Measurements from ENCODE around the gene ADCY3.
A peak's percentile ranks its signal among the peaks of the same experiment; 100 is the strongest.

Gene ADCY3

DNA sequence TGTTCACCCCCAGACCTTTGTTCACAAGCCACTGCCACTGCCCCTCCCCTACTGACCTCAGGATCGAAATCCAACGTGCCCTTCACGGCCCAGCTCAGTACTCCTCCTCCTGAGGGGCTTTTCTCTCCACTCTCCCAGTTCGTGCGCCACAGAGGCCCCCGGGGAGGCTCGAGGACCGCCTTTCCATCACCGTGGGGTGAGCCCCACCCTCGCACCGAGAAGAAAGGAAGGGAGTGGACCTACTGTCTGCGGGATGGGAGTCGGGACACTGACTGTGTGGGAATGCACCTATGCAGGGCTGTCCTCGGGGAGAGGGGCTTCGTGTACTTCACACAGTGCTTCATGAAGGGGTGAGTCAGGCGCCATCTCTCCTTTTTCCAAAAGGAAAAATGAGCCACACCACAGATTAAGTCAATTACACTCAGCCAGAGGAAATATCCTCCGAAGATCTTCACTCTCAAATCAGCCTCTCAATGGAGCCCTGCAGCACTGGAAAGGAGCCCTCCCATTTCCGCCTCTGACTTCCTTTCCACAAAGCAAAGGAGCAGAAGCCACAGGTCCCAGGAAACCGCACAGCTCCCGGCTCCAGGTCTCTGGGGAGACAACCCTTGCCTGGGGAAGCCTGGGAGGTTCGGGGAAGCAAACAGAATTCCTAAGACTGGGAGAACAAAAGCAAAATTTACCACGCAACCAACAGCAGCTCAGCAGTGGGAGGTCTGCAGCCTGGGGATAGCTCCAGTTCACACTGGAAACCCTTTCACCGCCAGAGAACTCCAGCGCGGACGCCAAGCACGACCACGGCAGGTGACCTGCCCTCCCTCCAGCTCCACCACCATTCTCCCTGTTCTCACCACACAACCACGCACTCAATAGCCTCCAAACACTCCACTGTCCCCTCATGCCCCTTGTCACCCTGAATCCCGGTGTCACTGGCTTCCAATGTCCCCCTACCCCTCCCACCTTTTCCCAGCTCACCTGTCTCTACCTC is 21.6 kb downstream of the ADCY3 start:
- no peak for DNase-seq (ENCODE audit: low read depth)
- H3K4me3 ChIP-seq (ENCODE audit: low read length): no peak overlapping the region

DNA sequence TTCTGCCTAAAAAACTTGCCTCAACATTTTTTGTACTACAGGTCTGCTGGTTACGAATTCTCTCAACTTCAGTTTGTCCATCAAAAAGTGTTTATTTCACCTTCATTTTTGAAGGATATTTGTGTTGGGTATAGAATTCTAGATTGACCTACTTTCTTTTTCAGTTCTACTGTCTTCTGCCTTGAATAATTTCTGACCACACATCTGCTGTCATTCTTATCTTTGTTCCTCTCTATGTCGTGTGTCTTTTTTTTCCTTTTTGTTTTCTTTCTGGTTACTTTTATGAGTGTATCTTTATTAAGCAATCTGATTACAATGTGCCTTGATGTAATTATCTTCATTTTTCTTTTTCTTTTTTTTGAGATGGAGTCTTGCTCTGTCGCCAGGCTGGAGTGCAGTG is 25.3 kb downstream of the ADCY3 start:
- TF ChIP-seq, protein P1, sequence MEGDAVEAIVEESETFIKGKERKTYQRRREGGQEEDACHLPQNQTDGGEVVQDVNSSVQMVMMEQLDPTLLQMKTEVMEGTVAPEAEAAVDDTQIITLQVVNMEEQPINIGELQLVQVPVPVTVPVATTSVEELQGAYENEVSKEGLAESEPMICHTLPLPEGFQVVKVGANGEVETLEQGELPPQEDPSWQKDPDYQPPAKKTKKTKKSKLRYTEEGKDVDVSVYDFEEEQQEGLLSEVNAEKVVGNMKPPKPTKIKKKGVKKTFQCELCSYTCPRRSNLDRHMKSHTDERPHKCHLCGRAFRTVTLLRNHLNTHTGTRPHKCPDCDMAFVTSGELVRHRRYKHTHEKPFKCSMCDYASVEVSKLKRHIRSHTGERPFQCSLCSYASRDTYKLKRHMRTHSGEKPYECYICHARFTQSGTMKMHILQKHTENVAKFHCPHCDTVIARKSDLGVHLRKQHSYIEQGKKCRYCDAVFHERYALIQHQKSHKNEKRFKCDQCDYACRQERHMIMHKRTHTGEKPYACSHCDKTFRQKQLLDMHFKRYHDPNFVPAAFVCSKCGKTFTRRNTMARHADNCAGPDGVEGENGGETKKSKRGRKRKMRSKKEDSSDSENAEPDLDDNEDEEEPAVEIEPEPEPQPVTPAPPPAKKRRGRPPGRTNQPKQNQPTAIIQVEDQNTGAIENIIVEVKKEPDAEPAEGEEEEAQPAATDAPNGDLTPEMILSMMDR (conservative IDR thresholded peaks at IDR 0.05; ENCODE audit: low read length): no peak
- DNase-seq (ENCODE audit: low read depth): no peak
- H3K4me3 ChIP-seq (ENCODE audit: low read length): no peak overlapping the region

More for the DNA sequence above, 21.6 kb downstream of the ADCY3 start:
- TF ChIP-seq, protein P1 (conservative IDR thresholded peaks at IDR 0.05; ENCODE audit: low read length): no peak

DNA sequence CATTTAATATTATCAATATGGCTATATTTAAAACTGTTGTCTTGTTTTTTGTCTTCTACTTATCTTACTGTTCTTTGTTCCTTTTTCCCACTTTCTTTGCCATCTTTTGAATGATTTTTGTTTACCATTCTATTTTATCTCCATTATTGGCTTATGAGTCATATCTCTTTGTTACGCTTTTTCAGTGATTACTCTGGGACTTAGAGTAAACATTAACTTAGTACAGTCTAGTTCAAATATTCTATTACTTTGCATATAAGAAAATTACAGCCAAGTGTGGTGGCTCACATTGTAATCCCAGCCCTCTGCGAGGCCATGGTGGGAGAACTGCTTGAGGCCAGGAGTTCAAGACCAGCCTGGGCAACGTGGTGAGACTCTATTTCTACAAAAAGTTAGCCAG is 26.1 kb downstream of the ADCY3 start:
- DNase-seq (ENCODE audit: low read depth): no peak
- no peak overlapping the region for H3K4me3 ChIP-seq (ENCODE audit: low read length)
- TF ChIP-seq, protein P1 (conservative IDR thresholded peaks at IDR 0.05; ENCODE audit: low read length): no peak

DNA sequence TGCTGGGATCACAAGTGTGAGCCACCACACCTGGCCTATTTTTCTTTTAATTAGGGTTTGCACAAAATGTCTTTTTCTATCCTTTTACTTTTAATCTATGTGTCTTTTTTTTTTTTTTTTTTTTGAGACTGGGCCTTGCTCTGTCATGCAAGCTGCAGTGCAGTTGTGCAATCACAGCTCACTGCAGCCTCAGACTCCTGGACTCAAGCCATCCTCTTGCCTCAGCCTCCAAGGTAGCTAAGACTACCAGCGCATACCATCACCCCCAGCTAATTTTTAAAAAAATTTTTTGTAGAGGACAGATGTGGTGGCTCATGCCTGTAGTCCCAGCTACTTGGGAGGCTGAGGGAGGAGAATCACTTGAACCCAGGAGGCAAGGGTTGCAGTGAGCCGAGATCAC is 27.1 kb downstream of the ADCY3 start:
- TF ChIP-seq, protein P1 (conservative IDR thresholded peaks at IDR 0.05; ENCODE audit: low read length): no peak
- no peak overlapping the region for H3K4me3 ChIP-seq (ENCODE audit: low read length)
- DNase-seq (ENCODE audit: low read depth): peak; percentile 57

DNA sequence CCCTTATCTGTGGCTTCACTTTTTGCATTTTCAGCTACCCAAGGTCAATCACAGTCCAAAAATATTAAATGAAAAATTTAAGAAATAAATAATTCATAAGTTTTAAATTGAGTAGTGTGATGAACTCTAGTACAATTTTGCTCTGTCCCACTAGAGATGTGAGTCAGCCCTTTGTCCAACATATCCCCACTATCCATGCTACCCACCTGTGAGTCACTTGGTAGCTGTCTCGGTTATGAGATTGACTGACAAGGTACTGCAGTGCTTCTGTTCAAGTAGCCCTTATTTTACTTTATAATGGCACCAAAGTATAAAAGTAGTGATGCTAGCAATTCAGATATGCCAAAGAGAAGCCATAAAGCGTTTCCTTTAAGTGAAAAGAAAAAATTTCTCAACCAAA is 28.8 kb downstream of the ADCY3 start:
- TF ChIP-seq, protein P1 (conservative IDR thresholded peaks at IDR 0.05; ENCODE audit: low read length): no peak
- no peak for DNase-seq (ENCODE audit: low read depth)

DNA sequence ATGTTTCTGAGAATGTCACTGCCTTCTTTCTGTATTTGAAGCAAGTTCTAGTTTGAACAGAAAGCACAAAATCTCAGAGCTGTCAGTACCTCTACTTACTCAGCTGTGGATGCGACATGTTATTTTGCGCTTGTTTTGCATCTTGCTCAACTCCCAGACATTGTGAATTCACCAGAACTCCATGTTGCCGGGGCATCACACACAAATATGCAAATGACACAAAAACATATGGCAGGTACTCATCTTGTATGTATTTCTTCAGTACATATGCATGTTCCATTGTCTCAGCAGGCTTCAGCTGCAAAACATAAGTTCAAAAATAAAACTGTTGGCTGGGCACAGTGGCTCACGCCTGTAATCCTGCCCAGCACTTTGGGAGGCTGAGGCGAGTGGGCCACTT is 30.8 kb downstream of the ADCY3 start:
- TF ChIP-seq, protein P1 (conservative IDR thresholded peaks at IDR 0.05; ENCODE audit: low read length): no peak
- no peak overlapping the region for H3K4me3 ChIP-seq (ENCODE audit: low read length)
- DNase-seq (ENCODE audit: low read depth): no peak

More for the DNA sequence above, 28.8 kb downstream of the ADCY3 start:
- H3K4me3 ChIP-seq (ENCODE audit: low read length): no peak overlapping the region

DNA sequence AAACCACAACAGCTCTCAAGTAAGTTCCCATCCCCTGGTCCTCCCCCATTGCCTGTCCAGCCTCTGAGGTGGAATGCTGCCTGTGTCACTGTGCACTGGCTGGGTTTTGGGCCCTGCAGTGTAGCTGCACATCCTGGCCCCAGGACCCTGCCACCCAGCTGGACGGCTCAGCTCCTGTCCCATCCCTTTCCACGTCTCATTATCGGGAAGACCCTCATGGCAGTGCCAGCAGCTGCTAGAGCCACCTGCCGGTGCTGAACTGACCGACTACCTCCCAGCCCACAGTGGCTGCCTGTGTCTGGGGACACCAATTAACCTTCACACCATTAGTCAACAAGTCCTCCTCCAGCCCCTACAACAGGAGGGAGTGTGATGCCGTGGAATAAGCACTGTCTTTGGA is 31.9 kb downstream of the ADCY3 start:
- TF ChIP-seq, protein P1 (conservative IDR thresholded peaks at IDR 0.05; ENCODE audit: low read length): no peak
- H3K4me3 ChIP-seq (ENCODE audit: low read length): no peak overlapping the region
- no peak for DNase-seq (ENCODE audit: low read depth)
